Thoracic aorta (tissue), 2 donors: ENCODE data around the gene DSTN. TPM values are rescaled to one million over a fixed set of nuclear protein-coding genes. Genes with fewer than 3 reads are reported as not detected.

Experiments
- ATAC-seq: fragments of 150-250 bp; one replicate; pipeline ENCODE4 v1.8.0; 2017; ENCODE audit warnings: low read depth; ENCODE audit not compliant: insufficient number of reproducible peaks, low FRiP score
- DNase-seq: peaks from one replicate; pipeline ENCODE4 v3.0.0-alpha.2; 2020; ENCODE audit warnings: low spot score
- H3K27ac ChIP-seq, 2 donors: fragments of 200-600 bp; sonication (generic); 1 replicate in 1 of 2; 2 replicates in 1 of 2; pipeline ENCODE4 v1.5.1; 2016; ENCODE audit warnings: mild to moderate bottlenecking in 2 of 2, moderate library complexity in 2 of 2
- H3K27me3 ChIP-seq: fragments of 200-600 bp; sonication (generic); replicated peaks from 2 replicates; pipeline ENCODE4 v1.6.0; 2016; ENCODE audit warnings: mild to moderate bottlenecking; ENCODE audit not compliant: insufficient read depth
- H3K36me3 ChIP-seq: fragments of 200-600 bp; sonication (generic); one replicate; pipeline ENCODE4 v1.5.1; 2016
- H3K4me1 ChIP-seq, 2 donors: fragments of 200-600 bp; sonication (generic); 1 replicate in 1 of 2; 2 replicates in 1 of 2; pipeline versions ENCODE4 v1.5.1 to v1.6.0; 2016; ENCODE audit warnings: low read depth in 2 of 2, mild to moderate bottlenecking in 1 of 2; ENCODE audit not compliant: control insufficient read depth in 1 of 2
- H3K4me3 ChIP-seq: fragments of 200-600 bp; sonication (generic); 2 replicates; pipeline ENCODE4 v1.5.1; 2016; ENCODE audit warnings: mild to moderate bottlenecking
- H3K9me3 ChIP-seq: fragments of 200-600 bp; sonication (generic); 2 replicates; pipeline ENCODE4 v1.5.1; 2016
- total RNA-seq, 2 donors: library from RNA; depleted of rRNA; stranded (reverse); fragments of >200 nt; gene quantifications; one replicate each; pipeline versions ENCODE4 v1.1.0 to v1.2.3, GENCODE V29; 2016
- TF ChIP-seq, protein P1 (sequence below): fragments of 200-600 bp; sonication (generic); IDR thresholded peaks from one replicate; pipeline ENCODE4 v1.5.1; 2019; ENCODE audit warnings: antibody characterized with exemption

The DSTN gene
- total RNA-seq, 2 donors from 2014 or later = 1,342 to 1,977 TPM

GRCh38 chr20:17593902-17594301 lies 24.0 kb downstream of the DSTN start:
- Histone ChIP-seq H3K27ac (peak overlapping the region; percentile 80 to 87), H3K27me3 (no peaks in the 10 kb centered on the region), H3K4me3 (peak overlapping the region; percentile 40), H3K9me3 (no peaks in the 10 kb centered on the region), H3K36me3 (peaks cover 7% of the 10 kb centered on the region), H3K4me1 (peaks cover 61 to 94% of the 10 kb centered on the region in 2 donors)
- no peak for ATAC-seq
- TF ChIP-seq, protein P1, sequence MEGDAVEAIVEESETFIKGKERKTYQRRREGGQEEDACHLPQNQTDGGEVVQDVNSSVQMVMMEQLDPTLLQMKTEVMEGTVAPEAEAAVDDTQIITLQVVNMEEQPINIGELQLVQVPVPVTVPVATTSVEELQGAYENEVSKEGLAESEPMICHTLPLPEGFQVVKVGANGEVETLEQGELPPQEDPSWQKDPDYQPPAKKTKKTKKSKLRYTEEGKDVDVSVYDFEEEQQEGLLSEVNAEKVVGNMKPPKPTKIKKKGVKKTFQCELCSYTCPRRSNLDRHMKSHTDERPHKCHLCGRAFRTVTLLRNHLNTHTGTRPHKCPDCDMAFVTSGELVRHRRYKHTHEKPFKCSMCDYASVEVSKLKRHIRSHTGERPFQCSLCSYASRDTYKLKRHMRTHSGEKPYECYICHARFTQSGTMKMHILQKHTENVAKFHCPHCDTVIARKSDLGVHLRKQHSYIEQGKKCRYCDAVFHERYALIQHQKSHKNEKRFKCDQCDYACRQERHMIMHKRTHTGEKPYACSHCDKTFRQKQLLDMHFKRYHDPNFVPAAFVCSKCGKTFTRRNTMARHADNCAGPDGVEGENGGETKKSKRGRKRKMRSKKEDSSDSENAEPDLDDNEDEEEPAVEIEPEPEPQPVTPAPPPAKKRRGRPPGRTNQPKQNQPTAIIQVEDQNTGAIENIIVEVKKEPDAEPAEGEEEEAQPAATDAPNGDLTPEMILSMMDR = no peak
- no peak for DNase-seq

GRCh38 chr20:17594443-17594842 lies 24.6 kb downstream of the DSTN start:
- peak overlapping the region; percentile 80 to 87 for H3K27ac ChIP-seq

DNA sequence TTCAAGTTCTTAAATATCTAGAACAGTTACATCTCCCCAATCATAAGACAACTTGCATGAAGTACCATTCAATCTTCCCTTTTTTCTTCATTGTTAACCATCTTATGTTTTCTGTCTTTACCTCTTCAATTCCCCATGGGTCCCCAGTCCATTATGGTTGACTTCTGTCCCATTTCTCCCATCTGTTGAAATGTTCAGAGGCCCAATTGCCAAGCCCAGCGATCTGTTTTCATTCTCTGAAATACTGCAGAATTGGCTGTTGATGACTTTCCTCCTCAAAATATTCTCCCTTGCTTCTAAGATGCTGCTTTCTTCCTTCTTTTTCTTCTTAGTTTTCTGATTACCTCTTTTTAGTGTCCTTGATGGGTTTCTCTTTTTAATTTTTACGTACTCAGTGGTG lies 26.0 kb downstream of the DSTN start:
- TF ChIP-seq, protein P1 = no peak
- H3K36me3 ChIP-seq = peaks cover 13% of the 10 kb centered on the region
- peak overlapping the region; percentile 40 for H3K4me3 ChIP-seq
- no peak for ATAC-seq
- DNase-seq = no peak
- peak overlapping the region; percentile 80 to 87 for H3K27ac ChIP-seq
- no peaks in the 10 kb centered on the region for H3K9me3 ChIP-seq
- H3K27me3 ChIP-seq = no peaks in the 10 kb centered on the region
- H3K4me1 ChIP-seq = peaks cover 60 to 99% of the 10 kb centered on the region in 2 donors

More at GRCh38 chr20:17594443-17594842, 24.6 kb downstream of the DSTN start:
- TF ChIP-seq, protein P1 = no peak
- peak overlapping the region; percentile 40 for H3K4me3 ChIP-seq
- DNase-seq (no peak), ATAC-seq (no peak)
- H3K4me1 ChIP-seq = peaks cover 61 to 94% of the 10 kb centered on the region in 2 donors
- no peaks in the 10 kb centered on the region for H3K27me3 ChIP-seq
- no peaks in the 10 kb centered on the region for H3K9me3 ChIP-seq
- H3K36me3 ChIP-seq = peaks cover 10% of the 10 kb centered on the region

- Histone ChIP-seq H3K4me1 (peaks cover 54 to 99% of the 10 kb centered on the region in 2 donors), H3K27ac (no peak overlapping the region), H3K4me3 (no peak overlapping the region), H3K9me3 (no peaks in the 10 kb centered on the region), H3K27me3 (no peaks in the 10 kb centered on the region), H3K36me3 (peaks cover 20% of the 10 kb centered on the region)
- TF ChIP-seq, protein P1 = no peak
- ATAC-seq (no peak), DNase-seq (no peak)
Measured at GRCh38 chr20:17598013-17598550, 28.2 kb downstream of the DSTN start.

DNA sequence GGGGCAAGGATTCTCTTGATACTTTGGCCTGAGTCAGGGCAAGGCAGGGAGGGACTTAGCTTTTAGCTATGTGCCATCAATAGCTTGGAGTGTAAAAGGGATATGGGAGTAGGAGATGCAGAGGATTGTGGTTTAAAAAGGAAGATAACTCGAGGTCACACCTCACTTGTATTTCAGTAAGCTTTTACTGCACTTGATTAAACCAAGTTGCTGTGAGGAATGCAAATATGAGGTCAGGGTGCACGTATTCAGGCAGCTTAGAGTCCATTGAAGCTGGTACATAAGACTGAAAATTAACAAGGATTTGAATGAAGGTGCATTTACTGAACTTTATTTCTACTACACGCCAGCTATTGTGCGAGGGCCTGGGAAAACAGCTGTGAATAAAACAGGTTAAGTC lies 32.1 kb downstream of the DSTN start:
- DNase-seq (no peak), ATAC-seq (no peak)
- peaks cover 56 to 99% of the 10 kb centered on the region in 2 donors for H3K4me1 ChIP-seq
- H3K36me3 ChIP-seq = peaks cover 45% of the 10 kb centered on the region
- H3K4me3 ChIP-seq = no peak overlapping the region
- H3K9me3 ChIP-seq = no peaks in the 10 kb centered on the region
- H3K27me3 ChIP-seq = no peaks in the 10 kb centered on the region
- peak overlapping the region; percentile 17 to 40 for H3K27ac ChIP-seq
- TF ChIP-seq, protein P1 = no peak
